Activated CD4-positive, alpha-beta T cell treated with anti-CD3 and anti-CD28 coated beads, Interleukin-2, amount 10 ng/mL, durations not matched to agents 7 days and 5 days (primary cell): ENCODE results near the gene SETBP1. TPM values are rescaled to one million over a fixed set of nuclear protein-coding genes. Genes with fewer than 3 reads are reported as not detected.
A peak's percentile ranks its signal among the peaks of the same experiment; 100 is the strongest.

Experiments
- CTCF ChIA-PET: fragments of 350-600 bp; sonication (Branson Sonifier 250); formaldehyde crosslinking; loops from one replicate; lab custom pipeline; 2021; ENCODE audit warnings: antibody characterized with exemption; lab: Charles Lee
- POLR2A ChIA-PET: fragments of 350-600 bp; sonication (Branson Sonifier 250); formaldehyde crosslinking; loops from one replicate; lab custom pipeline; 2021; ENCODE audit warnings: antibody characterized with exemption; lab: Charles Lee
- DNase-seq: peaks from one replicate; pipeline ENCODE4 v3.0.0-alpha.2; 2020
- H3K27ac Mint-ChIP-seq: one replicate; pipeline ENCODE4 v1.8.0; 2021; ENCODE audit warnings: mild to moderate bottlenecking, moderate library complexity, mixed read lengths
- H3K27me3 Mint-ChIP-seq: one replicate; pipeline ENCODE4 v1.8.0; 2021; ENCODE audit warnings: mixed read lengths
- H3K36me3 Mint-ChIP-seq: one replicate; pipeline ENCODE4 v1.8.0; 2021; ENCODE audit warnings: low read depth, mixed read lengths
- H3K4me1 Mint-ChIP-seq: one replicate; pipeline ENCODE4 v1.8.0; 2021; ENCODE audit warnings: mixed read lengths
- H3K4me3 Mint-ChIP-seq: one replicate; pipeline ENCODE4 v1.8.0; 2021; ENCODE audit warnings: mild to moderate bottlenecking, moderate library complexity, mixed read lengths
- H3K9me3 Mint-ChIP-seq: one replicate; pipeline ENCODE4 v1.8.0; 2021; ENCODE audit warnings: mixed read lengths
- total RNA-seq, 2 experiments: library from RNA; stranded (reverse); gene quantifications; one replicate each; pipeline ENCODE4 v1.2.3, GENCODE V29; 2021

Gene SETBP1
- total RNA-seq, 2 experiments from 2014 or later: 3.7 to 4.4 TPM

GRCh38 chr18:45006934-45007333, 326.2 kb downstream of the SETBP1 start:
- no peak for DNase-seq
- ChIA-PET POLR2A (no interaction called here), CTCF (interaction anchor here (1.5 kb wide), 1 partner anchor 9 kb away, joined by 3 read pairs; no protein-coding TSS in a partner anchor)
- Mint-ChIP-seq H3K9me3 (no peaks in the 10 kb centered on the region), H3K36me3 (no peaks in the 10 kb centered on the region), H3K27ac (no peak overlapping the region), H3K4me3 (no peak overlapping the region), H3K27me3 (no peaks in the 10 kb centered on the region), H3K4me1 (peaks cover 18% of the 10 kb centered on the region)

DNA sequence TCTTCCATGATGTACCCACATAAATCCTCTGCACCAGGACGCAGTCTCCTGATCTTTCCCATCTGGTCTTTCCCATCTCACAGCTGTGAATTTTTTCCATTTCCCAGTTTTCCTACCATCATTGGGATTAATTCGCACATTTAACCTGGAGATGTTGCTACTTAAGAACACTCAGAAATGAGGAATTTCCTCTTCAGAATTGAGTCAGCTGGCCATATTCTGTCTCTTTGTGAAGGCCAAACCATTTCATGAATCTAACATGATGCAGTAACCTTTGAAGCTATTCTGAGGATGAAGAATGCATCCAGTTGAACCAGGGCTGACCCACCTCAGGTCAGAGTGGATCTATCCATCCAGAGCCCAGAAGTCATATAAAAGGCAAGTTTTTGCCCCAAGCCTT, 326.8 kb downstream of the SETBP1 start:
- Mint-ChIP-seq H3K27me3 (no peaks in the 10 kb centered on the region), H3K36me3 (no peaks in the 10 kb centered on the region), H3K4me1 (peaks cover 18% of the 10 kb centered on the region), H3K4me3 (no peak overlapping the region), H3K9me3 (no peaks in the 10 kb centered on the region), H3K27ac (no peak overlapping the region)
- ChIA-PET POLR2A (no interaction called here), CTCF (no interaction called here)
- no peak for DNase-seq

DNA sequence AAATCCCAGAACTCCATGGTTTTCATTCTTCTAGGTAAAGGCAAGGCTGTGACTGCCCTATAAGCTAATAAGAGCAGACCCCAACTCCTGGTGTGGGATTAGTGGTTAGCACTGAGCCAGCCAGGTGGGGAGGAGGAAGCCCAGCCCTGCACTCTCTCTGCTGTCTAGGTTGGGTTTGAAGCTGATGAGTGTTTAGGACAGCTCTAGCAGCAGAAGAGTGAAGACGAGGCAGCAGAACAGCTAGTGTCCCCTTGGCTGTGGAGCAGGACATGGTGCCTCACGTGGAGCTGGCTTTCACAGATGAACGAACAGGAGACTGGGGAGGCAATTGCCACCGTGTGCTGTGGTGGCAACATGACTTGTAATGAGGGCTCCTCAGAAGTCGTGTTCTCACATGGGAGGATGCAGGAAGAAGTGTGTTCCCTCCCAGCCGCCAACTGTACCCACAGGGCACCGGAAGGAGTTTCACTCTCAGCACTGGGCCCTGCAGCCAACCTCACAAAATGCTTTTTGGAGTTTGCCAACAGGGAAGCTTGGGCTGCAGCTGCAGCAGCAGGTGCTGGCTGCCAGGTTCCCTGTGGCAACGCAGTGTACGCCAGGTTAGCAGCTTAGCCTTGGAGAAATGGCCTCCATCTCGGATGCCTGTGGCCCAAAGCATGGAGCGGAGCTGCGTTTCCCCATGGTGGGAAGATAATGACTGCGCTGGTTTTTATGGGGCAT, 328.2 kb downstream of the SETBP1 start:
- CTCF ChIA-PET: interaction anchor here (0.7 kb wide), 1 partner anchor 13 kb away, joined by 3 read pairs; no protein-coding TSS in a partner anchor
- no peak overlapping the region for H3K4me3 Mint-ChIP-seq
- H3K4me1 Mint-ChIP-seq: peaks cover 18% of the 10 kb centered on the region
- H3K27me3 Mint-ChIP-seq: no peaks in the 10 kb centered on the region
- H3K36me3 Mint-ChIP-seq: no peaks in the 10 kb centered on the region
- POLR2A ChIA-PET: no interaction called here
- peak; percentile 17 for DNase-seq
- no peaks in the 10 kb centered on the region for H3K9me3 Mint-ChIP-seq
- H3K27ac Mint-ChIP-seq: no peak overlapping the region

- CTCF ChIA-PET: no interaction called here
- H3K27me3 Mint-ChIP-seq: no peaks in the 10 kb centered on the region
- no peak overlapping the region for H3K27ac Mint-ChIP-seq
- no peak overlapping the region for H3K4me3 Mint-ChIP-seq
- POLR2A ChIA-PET: no interaction called here
- no peaks in the 10 kb centered on the region for H3K9me3 Mint-ChIP-seq
- DNase-seq: no peak
- H3K36me3 Mint-ChIP-seq: no peaks in the 10 kb centered on the region
- peaks cover 18% of the 10 kb centered on the region for H3K4me1 Mint-ChIP-seq
Measured at GRCh38 chr18:45009756-45010155, 329.1 kb downstream of the SETBP1 start.

GRCh38 chr18:45012286-45012685, 331.6 kb downstream of the SETBP1 start:
- DNase-seq: no peak
- H3K36me3 Mint-ChIP-seq: no peaks in the 10 kb centered on the region
- H3K27me3 Mint-ChIP-seq: no peaks in the 10 kb centered on the region
- no peak overlapping the region for H3K4me3 Mint-ChIP-seq
- H3K4me1 Mint-ChIP-seq: peaks cover 18% of the 10 kb centered on the region
- CTCF ChIA-PET: no interaction called here
- H3K27ac Mint-ChIP-seq: no peak overlapping the region
- H3K9me3 Mint-ChIP-seq: no peaks in the 10 kb centered on the region
- POLR2A ChIA-PET: no interaction called here

DNA sequence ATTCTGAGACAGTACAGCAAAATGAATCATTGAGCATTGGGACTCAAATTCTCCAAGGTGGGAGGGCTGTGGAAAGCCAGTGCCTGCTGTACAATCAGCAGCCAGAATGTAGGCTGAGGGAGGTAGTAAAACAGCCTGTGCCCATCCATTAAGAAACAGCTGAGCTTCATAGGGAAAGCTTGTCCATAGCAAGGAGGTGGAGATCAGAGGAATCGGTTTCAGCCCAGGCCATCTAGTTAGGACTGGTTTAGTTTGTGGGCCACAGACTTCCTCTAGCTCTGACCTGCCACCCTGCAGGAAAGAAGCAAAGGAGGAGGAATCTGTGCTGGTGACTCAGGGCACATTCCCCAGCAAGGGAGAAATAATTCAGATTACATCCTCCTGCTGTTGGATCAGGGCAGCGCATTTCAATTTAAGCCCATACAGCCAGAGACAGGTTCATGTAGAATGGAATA, 333.4 kb downstream of the SETBP1 start:
- H3K9me3 Mint-ChIP-seq: no peaks in the 10 kb centered on the region
- POLR2A ChIA-PET: no interaction called here
- no peak for DNase-seq

DNA sequence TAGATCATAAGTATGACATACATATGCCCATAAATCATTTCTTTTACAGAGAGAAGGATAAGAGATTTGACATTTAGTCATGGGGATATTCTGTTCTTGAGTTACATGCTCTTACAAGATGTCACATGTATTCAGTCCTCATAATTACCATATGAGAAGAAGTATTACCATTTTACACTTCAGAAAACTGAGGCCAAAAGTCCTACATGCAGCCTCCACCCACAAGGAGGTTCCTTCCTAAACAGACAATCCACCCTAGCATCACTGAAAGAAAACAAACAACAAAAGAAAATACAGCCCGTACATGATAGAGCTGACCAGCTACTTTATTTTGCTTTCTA, 335.1 kb downstream of the SETBP1 start:
- ChIA-PET CTCF (no interaction called here), POLR2A (no interaction called here)
- no peak overlapping the region for H3K27ac Mint-ChIP-seq
- no peaks in the 10 kb centered on the region for H3K9me3 Mint-ChIP-seq
- H3K27me3 Mint-ChIP-seq: no peaks in the 10 kb centered on the region
- H3K36me3 Mint-ChIP-seq: no peaks in the 10 kb centered on the region
- no peaks in the 10 kb centered on the region for H3K4me1 Mint-ChIP-seq
- no peak overlapping the region for H3K4me3 Mint-ChIP-seq
- DNase-seq: no peak

More for the DNA sequence above, 333.4 kb downstream of the SETBP1 start:
- CTCF ChIA-PET: interaction anchor here (0.5 kb wide), 1 partner anchor 669 kb away, joined by 3 read pairs; no protein-coding TSS in a partner anchor
- H3K27me3 Mint-ChIP-seq: no peaks in the 10 kb centered on the region
- no peak overlapping the region for H3K27ac Mint-ChIP-seq
- H3K36me3 Mint-ChIP-seq: no peaks in the 10 kb centered on the region
- no peak overlapping the region for H3K4me3 Mint-ChIP-seq
- H3K4me1 Mint-ChIP-seq: peaks cover 12% of the 10 kb centered on the region

GRCh38 chr18:45019469-45019868, 338.8 kb downstream of the SETBP1 start:
- CTCF ChIA-PET: no interaction called here
- Mint-ChIP-seq H3K27ac (no peak overlapping the region), H3K9me3 (no peaks in the 10 kb centered on the region), H3K4me3 (no peak overlapping the region), H3K4me1 (no peaks in the 10 kb centered on the region), H3K27me3 (no peaks in the 10 kb centered on the region), H3K36me3 (no peaks in the 10 kb centered on the region)
- no peak for DNase-seq
- POLR2A ChIA-PET: no interaction called here

GRCh38 chr18:45023519-45023918, 342.8 kb downstream of the SETBP1 start:
- H3K36me3 Mint-ChIP-seq: no peaks in the 10 kb centered on the region
- no peak overlapping the region for H3K27ac Mint-ChIP-seq
- no peaks in the 10 kb centered on the region for H3K9me3 Mint-ChIP-seq
- POLR2A ChIA-PET: no interaction called here
- no peak for DNase-seq
- no peaks in the 10 kb centered on the region for H3K27me3 Mint-ChIP-seq
- CTCF ChIA-PET: no interaction called here
- H3K4me3 Mint-ChIP-seq: no peak overlapping the region
- H3K4me1 Mint-ChIP-seq: no peaks in the 10 kb centered on the region

GRCh38 chr18:45024357-45025088, 343.8 kb downstream of the SETBP1 start:
- Mint-ChIP-seq H3K27me3 (no peaks in the 10 kb centered on the region), H3K4me1 (no peaks in the 10 kb centered on the region), H3K36me3 (no peaks in the 10 kb centered on the region), H3K4me3 (no peak overlapping the region), H3K9me3 (no peaks in the 10 kb centered on the region), H3K27ac (no peak overlapping the region)
- POLR2A ChIA-PET: no interaction called here
- CTCF ChIA-PET: interaction anchor here (0.6 kb wide), 1 partner anchor 384 kb away, joined by 3 read pairs; no protein-coding TSS in a partner anchor
- no peak for DNase-seq

DNA sequence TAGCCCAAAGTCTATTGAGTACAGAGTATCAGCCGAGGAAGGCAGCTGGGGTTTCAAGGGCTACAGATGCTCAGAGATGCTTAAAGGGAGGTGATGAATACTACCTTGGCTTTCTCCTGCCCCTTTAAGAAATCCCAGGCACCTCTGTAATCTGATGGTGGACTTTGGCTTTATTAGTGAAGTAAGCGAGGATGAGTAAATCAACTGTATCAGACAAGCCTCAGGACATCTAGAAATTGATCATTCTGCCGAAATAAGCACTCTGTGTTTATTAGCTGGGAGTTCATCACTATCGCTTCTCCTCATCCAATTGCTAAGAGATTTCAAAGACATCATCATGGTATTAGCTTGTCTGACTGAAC, 344.4 kb downstream of the SETBP1 start:
- Mint-ChIP-seq H3K9me3 (no peaks in the 10 kb centered on the region), H3K4me1 (no peaks in the 10 kb centered on the region), H3K36me3 (no peaks in the 10 kb centered on the region), H3K27ac (no peak overlapping the region), H3K27me3 (no peaks in the 10 kb centered on the region), H3K4me3 (no peak overlapping the region)
- CTCF ChIA-PET: interaction anchor here (0.6 kb wide), 1 partner anchor 384 kb away, joined by 3 read pairs; no protein-coding TSS in a partner anchor
- POLR2A ChIA-PET: no interaction called here
- DNase-seq: no peak

- H3K9me3 Mint-ChIP-seq: peaks cover 2% of the 10 kb centered on the region
- H3K36me3 Mint-ChIP-seq: no peaks in the 10 kb centered on the region
- H3K27ac Mint-ChIP-seq: no peak overlapping the region
- ChIA-PET CTCF (no interaction called here), POLR2A (no interaction called here)
- no peak overlapping the region for H3K4me3 Mint-ChIP-seq
- peaks cover 2% of the 10 kb centered on the region for H3K27me3 Mint-ChIP-seq
- no peaks in the 10 kb centered on the region for H3K4me1 Mint-ChIP-seq
- DNase-seq: no peak
Measured at GRCh38 chr18:45026162-45026561, 345.5 kb downstream of the SETBP1 start.

DNA sequence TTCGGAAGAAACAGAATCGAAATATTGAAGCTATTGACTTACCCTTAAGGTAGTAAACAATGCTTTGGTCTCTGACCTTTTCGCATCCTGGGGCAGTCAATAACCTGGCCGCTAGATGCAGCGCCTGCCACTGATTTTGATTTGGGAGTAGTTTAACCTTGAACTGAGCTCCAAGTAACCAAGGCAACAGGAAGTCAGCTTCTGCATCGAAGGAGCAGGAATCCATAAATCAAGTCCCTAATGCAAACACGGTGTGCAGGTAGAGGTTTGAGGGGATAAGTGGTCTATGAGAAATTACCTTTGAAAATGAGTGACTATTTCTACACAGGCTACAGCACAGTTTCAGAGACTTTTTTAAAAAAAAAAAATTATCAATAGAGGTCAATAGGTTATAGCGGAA, 353.5 kb downstream of the SETBP1 start:
- H3K27ac Mint-ChIP-seq: no peak overlapping the region
- H3K27me3 Mint-ChIP-seq: peaks cover 4% of the 10 kb centered on the region
- no peak for DNase-seq
- no peak overlapping the region for H3K4me3 Mint-ChIP-seq
- POLR2A ChIA-PET: no interaction called here
- H3K4me1 Mint-ChIP-seq: no peaks in the 10 kb centered on the region
- CTCF ChIA-PET: no interaction called here
- no peaks in the 10 kb centered on the region for H3K36me3 Mint-ChIP-seq
- H3K9me3 Mint-ChIP-seq: peaks cover 2% of the 10 kb centered on the region
